ENCODE measurements around the gene TRIM39.
"Not testable (repeated sequence)": the region's sequence is repeated elsewhere in the genome, so short reads cannot be mapped to it uniquely, and the experiment has no call there.

Gene TRIM39

GRCh38 chr6:30363459-30363858, 36.7 kb downstream of the TRIM39 start:
- DNase-seq (ENCODE audit: low spot score): no peak

- DNase-seq (ENCODE audit: low spot score): no peak
Measured at GRCh38 chr6:30364591-30364990, 37.9 kb downstream of the TRIM39 start.

DNA sequence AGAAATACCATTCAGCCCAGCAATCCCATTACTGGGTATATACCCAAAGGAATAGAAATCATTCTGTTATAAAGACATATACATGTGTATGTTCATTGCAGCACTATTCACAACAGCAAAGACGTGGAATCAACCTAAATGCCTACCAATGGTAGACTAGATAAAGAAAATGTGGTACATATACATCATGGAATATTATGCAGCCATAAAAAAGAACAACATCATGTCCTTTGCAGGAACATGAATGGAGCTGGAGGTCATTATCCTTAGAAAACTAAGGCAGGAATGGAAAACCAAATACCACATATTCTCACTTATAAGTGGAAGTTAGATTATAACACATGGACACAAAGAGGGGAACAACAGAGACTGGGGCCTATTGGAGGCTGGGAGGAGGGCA, 42.6 kb downstream of the TRIM39 start:
- not testable (repeated sequence) for DNase-seq (ENCODE audit: low spot score)

GRCh38 chr6:30378290-30378937, 51.7 kb downstream of the TRIM39 start:
- DNase-seq (ENCODE audit: low spot score): no peak

GRCh38 chr6:30380464-30380863, 53.7 kb downstream of the TRIM39 start:
- no peak for DNase-seq (ENCODE audit: low spot score)

- no peak for DNase-seq (ENCODE audit: low spot score)
Measured at GRCh38 chr6:30386166-30386565, 59.4 kb downstream of the TRIM39 start.

- no peak for DNase-seq (ENCODE audit: low spot score)
Measured at GRCh38 chr6:30391240-30391639, 64.5 kb downstream of the TRIM39 start.
